Mucosa of descending colon (tissue), 3 donors: ENCODE data around the gene RAMACL. TPM values are rescaled to one million over a fixed set of nuclear protein-coding genes. Genes with fewer than 3 reads are reported as not detected.

Experiments
- ATAC-seq: fragments of 200-7000 bp; cut with Tn5 transposase; one replicate; pipeline ENCODE4 v1.9.1; 2020; ENCODE audit warnings: mild to moderate bottlenecking, moderate library complexity
- DNase-seq, 3 donors: peaks; one replicate each; pipeline ENCODE4 v3.0.0-alpha.2; 2020
- H3K36me3 ChIP-seq: fragments of 200-600 bp; one replicate; pipeline ENCODE4 v1.8.0; 2021; ENCODE audit warnings: low read depth, mild to moderate bottlenecking
- H3K4me1 ChIP-seq: fragments of 200-600 bp; one replicate; pipeline ENCODE4 v1.8.0; 2021; ENCODE audit warnings: low read depth, mild to moderate bottlenecking
- H3K4me3 ChIP-seq: fragments of 200-600 bp; one replicate; pipeline ENCODE4 v1.8.0; 2021; ENCODE audit warnings: mild to moderate bottlenecking
- H3K9me3 ChIP-seq: fragments of 200-600 bp; one replicate; pipeline ENCODE4 v1.8.0; 2021; ENCODE audit warnings: mild to moderate bottlenecking
- CTCF ChIP-seq: fragments of 200-600 bp; IDR thresholded peaks from one replicate; pipeline ENCODE4 v1.8.0; 2022; ENCODE audit warnings: antibody characterized with exemption, mild to moderate bottlenecking
- intact Hi-C, 2 donors: fragments of 100-400 bp; cut with DNase I in 1 of 2; cut with micrococcal nuclease in 1 of 2; formaldehyde crosslinking; loops; one replicate each; pipeline versions ENCODE4 v1.11.0 to v1.11.1; 2022; cut with DNase I, micrococcal nuclease
- total RNA-seq, 3 donors: library from RNA; stranded (reverse); fragmentation: NEBNext Ultra II Directional in 2 of 3; extraction: Animal tissue kit (Norgen Biotek cat#: 25700) in 2 of 3; gene quantifications; one replicate each; pipeline versions ENCODE4 v1.2.1 to v1.2.4, GENCODE V29; 2021 to 2023
- donor health status: DM: no; HTN: no; CAD: no; lungs with moderate emphysema.
- donor health status: DM: no; HTN: no; CAD: no.
- donor health status: DM: no; HTN: yes; CAD: no.

The RAMACL gene
- total RNA-seq, 3 donors from 2014 or later, result 0.66 to 1.7 (median 0.92) TPM

GRCh38 chr6:166591961-166592520 lies 5.6 kb upstream of the RAMACL start:
- Histone ChIP-seq H3K36me3 (no peaks in the 10 kb centered on the region), H3K4me3 (no peak overlapping the region), H3K9me3 (no peaks in the 10 kb centered on the region), H3K4me1 (peaks cover 6% of the 10 kb centered on the region)
- intact Hi-C loops, result no loop called here
- ATAC-seq, result no peak
- no peak for DNase-seq
- TF ChIP-seq CTCF, result no peak

DNA sequence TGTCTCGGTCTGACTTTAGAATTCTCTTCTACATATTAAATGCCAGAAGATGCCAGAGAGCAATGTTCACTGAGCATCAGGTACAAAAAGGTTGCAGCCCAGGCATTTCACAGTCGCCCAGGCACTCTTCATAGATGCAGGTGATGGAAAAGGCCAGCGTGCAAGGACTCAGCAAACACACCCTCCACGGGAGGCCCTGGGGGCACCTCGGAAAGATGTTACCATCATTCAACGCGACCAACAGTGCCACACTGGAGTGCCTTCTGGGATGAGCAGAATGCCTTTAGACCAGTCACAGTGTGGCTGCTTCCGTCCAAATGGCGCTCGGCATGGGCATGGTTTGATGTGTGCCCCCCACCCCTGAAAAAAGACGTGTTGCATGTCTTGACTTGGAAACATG lies 4.5 kb upstream of the RAMACL start:
- Histone ChIP-seq H3K9me3 (no peaks in the 10 kb centered on the region), H3K4me3 (no peak overlapping the region), H3K36me3 (no peaks in the 10 kb centered on the region), H3K4me1 (peaks cover 6% of the 10 kb centered on the region)
- intact Hi-C loops, result no loop called here
- ATAC-seq, result no peak
- TF ChIP-seq CTCF, result no peak
- no peak for DNase-seq

- DNase-seq (no peak), ATAC-seq (no peak)
- Histone ChIP-seq H3K36me3 (no peaks in the 10 kb centered on the region), H3K4me3 (no peak overlapping the region), H3K9me3 (no peaks in the 10 kb centered on the region), H3K4me1 (peaks cover 6% of the 10 kb centered on the region)
- no peak for TF ChIP-seq CTCF
- intact Hi-C loops, result no loop called here
Measured at GRCh38 chr6:166589786-166590574, 3.5 kb upstream of the RAMACL start.

DNA sequence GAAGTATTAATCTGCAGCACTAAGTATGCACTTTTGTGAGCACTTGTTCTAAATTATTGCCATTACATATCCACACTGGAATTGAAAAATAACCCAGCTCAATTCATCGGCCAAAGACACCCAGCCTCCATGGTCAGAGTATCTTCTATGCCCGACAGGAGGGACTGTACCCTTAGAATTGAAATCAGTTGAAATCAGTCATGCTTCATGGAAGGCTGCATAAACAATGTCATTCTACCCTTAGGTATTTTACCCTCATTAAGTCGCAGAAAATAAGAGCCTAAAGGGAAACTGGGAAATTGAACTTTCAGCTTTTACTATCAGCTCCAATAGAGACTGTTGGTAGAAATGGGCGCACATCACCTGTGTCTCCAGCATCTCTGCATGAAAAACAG lies 2.9 kb upstream of the RAMACL start:
- no peak for DNase-seq
- intact Hi-C loops, result no loop called here
- Histone ChIP-seq H3K4me3 (no peak overlapping the region), H3K36me3 (no peaks in the 10 kb centered on the region), H3K9me3 (no peaks in the 10 kb centered on the region), H3K4me1 (peaks cover 6% of the 10 kb centered on the region)
- TF ChIP-seq CTCF, result no peak
- ATAC-seq, result no peak

- peaks cover 6% of the 10 kb centered on the region for H3K4me1 ChIP-seq
- no peak for TF ChIP-seq CTCF
- intact Hi-C loops, result no loop called here
- no peak for DNase-seq
- ATAC-seq, result peak; percentile 18
- no peaks in the 10 kb centered on the region for H3K36me3 ChIP-seq
- H3K9me3 ChIP-seq, result no peaks in the 10 kb centered on the region
- H3K4me3 ChIP-seq, result no peak overlapping the region
Measured at GRCh38 chr6:166588691-166589336, 2.3 kb upstream of the RAMACL start.
